Measurements from ENCODE around the gene KCNIP4.

- TF ChIP-seq POLR2A (IDR thresholded peaks at IDR 0.05), result no peak
- no peak for TF ChIP-seq CTCF (IDR thresholded peaks at IDR 0.05)
Measured at GRCh38 chr4:21976166-21976565, 27.6 kb upstream of the KCNIP4 start.
